Body of pancreas (tissue), 4 donors: ENCODE results near the gene SAP130. TPM values are rescaled to one million over a fixed set of nuclear protein-coding genes. Genes with fewer than 3 reads are reported as not detected.

Experiments used
- ATAC-seq: fragments of 150-250 bp; one replicate; pipeline ENCODE4 v1.9.1; 2016
- DNase-seq, 4 donors: peaks; one replicate each; pipeline ENCODE4 v3.0.0-alpha.2; 2019
- H3K27ac ChIP-seq, 4 donors: fragments of 200-600 bp; sonication (generic); 1 replicate in 3 of 4; 2 replicates in 1 of 4; pipeline versions ENCODE4 v1.5.1 to v1.6.1; 2016 to 2019; ENCODE audit warnings: mild to moderate bottlenecking in 1 of 4, mixed read lengths in 1 of 4, moderate library complexity in 1 of 4
- H3K27me3 ChIP-seq, 2 donors: fragments of 200-600 bp; sonication (generic); one replicate each; pipeline ENCODE4 v1.6.0; 2016; ENCODE audit warnings: mild to moderate bottlenecking in 1 of 2
- H3K36me3 ChIP-seq, 2 donors: fragments of 200-600 bp; sonication (generic); replicated peaks in 1 of 2; 2 replicates each; pipeline ENCODE4 v1.5.1; 2016; ENCODE audit warnings: low read depth in 2 of 2; ENCODE audit not compliant: insufficient read depth in 1 of 2
- H3K4me1 ChIP-seq: fragments of 200-600 bp; sonication (generic); one replicate; pipeline ENCODE4 v1.6.0; 2016
- H3K4me3 ChIP-seq, 2 donors: fragments of 200-600 bp; sonication (generic); 1 replicate in 1 of 2; 2 replicates in 1 of 2; pipeline ENCODE4 v1.5.1; 2016 to 2019
- H3K9me3 ChIP-seq, 3 donors: fragments of 200-600 bp; sonication (generic); 1 replicate in 2 of 3; 2 replicates in 1 of 3; pipeline ENCODE4 v1.5.1; 2016
- POLR2A ChIP-seq, 3 donors: fragments of 450-650 bp; IDR thresholded peaks; one replicate each; pipeline ENCODE4 v1.6.1; 2016; ENCODE audit warnings: antibody characterized with exemption in 3 of 3, mild to moderate bottlenecking in 2 of 3
- WGBS, 2 donors: methylation state at CpG; one replicate each; pipeline ENCODE4 v1.1.5; 2017; 5-methylcytosine and 5-hydroxymethylcytosine counted together
- intact Hi-C: fragments of 100-400 bp; cut with DNase I; formaldehyde crosslinking; loops from one replicate; pipeline ENCODE4 v1.15.1; 2023
- total RNA-seq, 2 donors: library from RNA; depleted of rRNA; stranded (reverse); fragments of >200 nt; gene quantifications; one replicate each; pipeline ENCODE4 v1.1.0, GENCODE V29; 2016
- TF ChIP-seq, protein P1 (sequence below), 7 experiments: fragments of 450-650 bp in 4 of 7; fragments of 200-600 bp in 3 of 7; sonication (generic) in 3 of 7; IDR thresholded peaks; one replicate each; pipeline ENCODE4 v1.5.1; 2016 to 2019; ENCODE audit warnings: antibody characterized with exemption in 7 of 7

SAP130 gene
- 1 to 10 TPM; 4.4 to 4.6 TPM for total RNA-seq

DNA sequence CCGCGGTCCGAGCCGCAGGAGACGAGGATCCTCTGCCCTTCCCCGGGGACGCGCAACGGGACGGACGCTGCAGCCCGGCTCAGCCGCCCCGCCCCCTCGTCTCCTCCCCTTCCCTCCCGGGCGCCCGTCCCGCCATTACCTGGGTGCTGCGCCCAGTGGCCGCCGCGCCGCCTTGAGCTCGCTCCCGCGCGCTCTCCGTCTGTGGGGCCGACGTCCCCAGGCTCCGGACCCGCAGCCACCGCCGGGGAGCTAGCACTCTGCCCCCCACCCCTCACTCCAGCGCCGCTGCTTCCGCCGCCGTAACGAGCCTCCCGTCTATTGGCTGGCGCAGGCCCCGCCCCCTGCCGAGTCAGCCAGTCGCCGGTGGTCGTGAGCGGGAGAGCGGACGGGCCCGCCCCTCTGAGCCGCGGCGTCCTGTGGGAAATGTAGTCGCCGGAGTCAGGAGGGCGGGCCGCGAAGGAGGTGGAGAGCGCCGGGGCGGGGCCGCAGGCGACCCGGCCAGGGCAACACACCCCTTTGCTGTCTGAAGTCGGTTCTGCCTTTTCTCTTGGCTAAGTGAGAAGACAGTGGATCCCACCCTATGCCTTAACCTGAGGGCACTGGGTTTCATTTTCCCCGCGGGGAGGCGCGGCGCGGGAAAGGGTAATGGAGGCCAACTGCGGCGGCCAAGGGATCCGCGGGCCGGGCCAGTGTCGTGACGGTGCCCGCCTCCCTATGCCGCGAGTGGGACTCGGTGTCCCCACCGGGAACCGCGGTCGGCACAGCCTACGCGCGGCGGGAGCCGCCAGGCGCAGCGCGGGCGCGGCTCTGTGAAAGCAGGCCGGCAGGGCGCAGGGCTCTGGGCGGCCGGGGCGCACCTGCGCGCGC, at the start of gene SAP130:
Gene SAP130 (minus strand): TSS at position 259 of the 867 bp plus-strand sequence. CDS start 1,767 bp downstream, outside the sequence.
- peaks cover 14% of the 10 kb centered on the region for H3K4me1 ChIP-seq
- intact Hi-C loops, result no loop called here
- peak; percentile 6 to 81 (median 64) for TF ChIP-seq POLR2A (IDR thresholded peaks at IDR 0.05)
- TF ChIP-seq, protein P1, sequence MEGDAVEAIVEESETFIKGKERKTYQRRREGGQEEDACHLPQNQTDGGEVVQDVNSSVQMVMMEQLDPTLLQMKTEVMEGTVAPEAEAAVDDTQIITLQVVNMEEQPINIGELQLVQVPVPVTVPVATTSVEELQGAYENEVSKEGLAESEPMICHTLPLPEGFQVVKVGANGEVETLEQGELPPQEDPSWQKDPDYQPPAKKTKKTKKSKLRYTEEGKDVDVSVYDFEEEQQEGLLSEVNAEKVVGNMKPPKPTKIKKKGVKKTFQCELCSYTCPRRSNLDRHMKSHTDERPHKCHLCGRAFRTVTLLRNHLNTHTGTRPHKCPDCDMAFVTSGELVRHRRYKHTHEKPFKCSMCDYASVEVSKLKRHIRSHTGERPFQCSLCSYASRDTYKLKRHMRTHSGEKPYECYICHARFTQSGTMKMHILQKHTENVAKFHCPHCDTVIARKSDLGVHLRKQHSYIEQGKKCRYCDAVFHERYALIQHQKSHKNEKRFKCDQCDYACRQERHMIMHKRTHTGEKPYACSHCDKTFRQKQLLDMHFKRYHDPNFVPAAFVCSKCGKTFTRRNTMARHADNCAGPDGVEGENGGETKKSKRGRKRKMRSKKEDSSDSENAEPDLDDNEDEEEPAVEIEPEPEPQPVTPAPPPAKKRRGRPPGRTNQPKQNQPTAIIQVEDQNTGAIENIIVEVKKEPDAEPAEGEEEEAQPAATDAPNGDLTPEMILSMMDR (IDR thresholded peaks at IDR 0.05), result peak in 2 of 7 experiments; percentile 8 to 15
- H3K4me3 ChIP-seq, result peak within 1 kb of the TSS; percentile 96 to 98
- H3K27me3 ChIP-seq, result no peaks in the 10 kb centered on the region
- DNase-seq (peak; percentile 98 to 99 (median 99)), ATAC-seq (peak; percentile 88)
- 0% methylated on average over 76 of the region's 106 CpGs; no CpG with 5 or more reads in 1 of the 2 donors for WGBS, 2 donors
- peak within 1 kb of the TSS; percentile 91 to 99 (median 97) for H3K27ac ChIP-seq
- H3K36me3 ChIP-seq, result no peaks in the 10 kb centered on the region
- no peaks in the 10 kb centered on the region for H3K9me3 ChIP-seq

- DNase-seq (no peak), ATAC-seq (no peak)
- no peak overlapping the region for H3K27ac ChIP-seq
- H3K4me3 ChIP-seq, result no peak overlapping the region
- no peaks in the 10 kb centered on the region for H3K4me1 ChIP-seq
- WGBS, 2 donors, result 87 to 90% methylated on average over 7 of the region's 7 CpGs
- TF ChIP-seq POLR2A (IDR thresholded peaks at IDR 0.05), result no peak
- TF ChIP-seq, protein P1 (IDR thresholded peaks at IDR 0.05), result no peak
- intact Hi-C loops, result no loop called here
- H3K27me3 ChIP-seq, result no peaks in the 10 kb centered on the region
- H3K9me3 ChIP-seq, result no peaks in the 10 kb centered on the region
- no peaks in the 10 kb centered on the region for H3K36me3 ChIP-seq
Measured at GRCh38 chr2:128076461-128077106, 48.7 kb upstream of the SAP130 start.

- no peak for DNase-seq
Measured at GRCh38 chr2:128073278-128073677, 45.4 kb upstream of the SAP130 start.

GRCh38 chr2:128069769-128070168, 41.9 kb upstream of the SAP130 start:
- DNase-seq (peak; percentile 45 to 66 (median 58)), ATAC-seq (peak; percentile 99)
- TF ChIP-seq, protein P1 (IDR thresholded peaks at IDR 0.05), result no peak
- TF ChIP-seq POLR2A (IDR thresholded peaks at IDR 0.05), result no peak
- Histone ChIP-seq H3K27me3 (no peaks in the 10 kb centered on the region), H3K27ac (no peak overlapping the region), H3K9me3 (no peaks in the 10 kb centered on the region), H3K36me3 (no peaks in the 10 kb centered on the region), H3K4me1 (peaks cover 11% of the 10 kb centered on the region), H3K4me3 (no peak overlapping the region)
- intact Hi-C loops, result no loop called here
- WGBS, 2 donors, result 30 to 42% methylated on average over 5 of the region's 5 CpGs

More at GRCh38 chr2:128073278-128073677, 45.4 kb upstream of the SAP130 start:
- peaks cover 11% of the 10 kb centered on the region for H3K4me1 ChIP-seq
- TF ChIP-seq, protein P1 (IDR thresholded peaks at IDR 0.05), result no peak
- TF ChIP-seq POLR2A (IDR thresholded peaks at IDR 0.05), result no peak
- H3K27me3 ChIP-seq, result no peaks in the 10 kb centered on the region
- no peak overlapping the region for H3K27ac ChIP-seq
- ATAC-seq, result no peak
- H3K4me3 ChIP-seq, result no peak overlapping the region
- intact Hi-C loops, result no loop called here
- no peaks in the 10 kb centered on the region for H3K36me3 ChIP-seq
- WGBS, 2 donors, result 78 to 80% methylated on average over 3 of the region's 3 CpGs
- H3K9me3 ChIP-seq, result no peaks in the 10 kb centered on the region
